ENCODE results near the gene MPLKIP.
"Not testable (repeated sequence)": the region's sequence is repeated elsewhere in the genome, so short reads cannot be mapped to it uniquely, and the experiment has no call there.

Gene MPLKIP

GRCh38 chr7:40134428-40135316 is at the start of gene MPLKIP, which contains the start of gene SUGCT:
Gene MPLKIP, minus strand, starts transcription at chr7:40134622. Its CDS starts 55 bp downstream, at chr7:40134567.
Gene SUGCT, plus strand, starts transcription at chr7:40135005.
- DNase-seq: peak; percentile 93

GRCh38 chr7:40182452-40182851 is 48.0 kb upstream of the MPLKIP start:
- no peak for DNase-seq

GRCh38 chr7:40177071-40177470 is 42.6 kb upstream of the MPLKIP start:
- DNase-seq: no peak

- DNase-seq: no peak
Observed at GRCh38 chr7:40175725-40176510, 41.5 kb upstream of the MPLKIP start.

GRCh38 chr7:40175256-40175655 is 40.8 kb upstream of the MPLKIP start:
- DNase-seq: not testable (repeated sequence)

- not testable (repeated sequence) for DNase-seq
Observed at GRCh38 chr7:40173121-40173520, 38.7 kb upstream of the MPLKIP start.

GRCh38 chr7:40168266-40168665 is 33.8 kb upstream of the MPLKIP start:
- not testable (repeated sequence) for DNase-seq

GRCh38 chr7:40167291-40167690 is 32.9 kb upstream of the MPLKIP start:
- no peak for DNase-seq

- DNase-seq: no peak
Observed at GRCh38 chr7:40165216-40165615, 30.8 kb upstream of the MPLKIP start.

GRCh38 chr7:40162516-40162915 is 28.1 kb upstream of the MPLKIP start:
- DNase-seq: no peak

- DNase-seq: no peak
Observed at GRCh38 chr7:40156988-40157387, 22.6 kb upstream of the MPLKIP start.

- DNase-seq: no peak
Observed at GRCh38 chr7:40151504-40151903, 17.1 kb upstream of the MPLKIP start.

GRCh38 chr7:40148671-40149070 is 14.2 kb upstream of the MPLKIP start:
- DNase-seq: no peak

GRCh38 chr7:40148247-40148580 is 13.8 kb upstream of the MPLKIP start:
- not testable (repeated sequence) for DNase-seq

- DNase-seq: no peak
Observed at GRCh38 chr7:40147371-40148246, 13.2 kb upstream of the MPLKIP start.

GRCh38 chr7:40145596-40146130 is 11.2 kb upstream of the MPLKIP start:
- DNase-seq: not testable (repeated sequence)

- DNase-seq: not testable (repeated sequence)
Observed at GRCh38 chr7:40141916-40142315, 7.5 kb upstream of the MPLKIP start.

- DNase-seq: not testable (repeated sequence)
Observed at GRCh38 chr7:40139891-40140290, 5.5 kb upstream of the MPLKIP start.

- no peak for DNase-seq
Observed at GRCh38 chr7:40138973-40139372, 4.6 kb upstream of the MPLKIP start.

- DNase-seq: no peak
Observed at GRCh38 chr7:40137563-40137962, 3.1 kb upstream of the MPLKIP start.

GRCh38 chr7:40135317-40135610 is 842 bp upstream of the MPLKIP start:
- DNase-seq: no peak

GRCh38 chr7:40133561-40134427 is 628 bp downstream of the MPLKIP start:
- DNase-seq: peak; percentile 83

Data from DMS53 (cell line).